Measurements from ENCODE around the gene UNC80. TPM values are rescaled to one million over a fixed set of nuclear protein-coding genes. Genes with fewer than 3 reads are reported as not detected.

Gene UNC80
- total and polyA plus RNA-seq, 12 donors = 3.0 to 20.2 (median 6.3) TPM

DNA sequence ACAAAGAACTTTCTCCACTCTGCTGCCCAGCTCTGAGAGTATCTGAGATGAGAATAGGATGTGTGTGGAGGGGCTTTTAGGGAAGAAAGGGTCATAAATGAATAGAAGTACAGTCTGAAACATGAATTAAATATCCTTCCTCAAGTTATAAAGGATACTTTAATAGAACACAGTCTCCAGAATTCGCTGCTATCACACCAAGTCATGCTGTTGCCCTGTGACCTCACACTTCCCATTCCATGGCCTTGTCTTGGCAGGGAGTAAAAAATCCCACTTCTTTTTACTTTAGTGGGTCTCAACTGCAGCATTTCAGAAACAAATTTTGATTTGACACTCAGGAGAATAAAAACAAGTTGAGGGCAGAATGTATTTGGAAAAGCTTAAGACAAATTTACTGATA lies 227.0 kb downstream of the UNC80 start:
- no peak for DNase-seq
- Histone ChIP-seq H3K36me3 (replicated peaks in 1 of 2) (no peaks in the 10 kb centered on the region), H3K4me1 (replicated peaks in 1 of 2) (peaks cover 5 to 8% of the 10 kb centered on the region in 2 donors), H3K27me3 (no peaks in the 10 kb centered on the region), H3K9me3 (replicated peaks in 1 of 3) (no peaks in the 10 kb centered on the region), H3K4me3 (no peak overlapping the region), H3K27ac (no peak overlapping the region)
- WGBS, 4 donors = 54 to 82% (median 65%) methylated on average over 1 of the region's 1 CpG
- intact Hi-C loops (cut with DNase I) = no loop called here
- TF ChIP-seq, protein P1, sequence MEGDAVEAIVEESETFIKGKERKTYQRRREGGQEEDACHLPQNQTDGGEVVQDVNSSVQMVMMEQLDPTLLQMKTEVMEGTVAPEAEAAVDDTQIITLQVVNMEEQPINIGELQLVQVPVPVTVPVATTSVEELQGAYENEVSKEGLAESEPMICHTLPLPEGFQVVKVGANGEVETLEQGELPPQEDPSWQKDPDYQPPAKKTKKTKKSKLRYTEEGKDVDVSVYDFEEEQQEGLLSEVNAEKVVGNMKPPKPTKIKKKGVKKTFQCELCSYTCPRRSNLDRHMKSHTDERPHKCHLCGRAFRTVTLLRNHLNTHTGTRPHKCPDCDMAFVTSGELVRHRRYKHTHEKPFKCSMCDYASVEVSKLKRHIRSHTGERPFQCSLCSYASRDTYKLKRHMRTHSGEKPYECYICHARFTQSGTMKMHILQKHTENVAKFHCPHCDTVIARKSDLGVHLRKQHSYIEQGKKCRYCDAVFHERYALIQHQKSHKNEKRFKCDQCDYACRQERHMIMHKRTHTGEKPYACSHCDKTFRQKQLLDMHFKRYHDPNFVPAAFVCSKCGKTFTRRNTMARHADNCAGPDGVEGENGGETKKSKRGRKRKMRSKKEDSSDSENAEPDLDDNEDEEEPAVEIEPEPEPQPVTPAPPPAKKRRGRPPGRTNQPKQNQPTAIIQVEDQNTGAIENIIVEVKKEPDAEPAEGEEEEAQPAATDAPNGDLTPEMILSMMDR (IDR thresholded peaks at IDR 0.05) = no peak
- no peak for TF ChIP-seq POLR2A (IDR thresholded peaks at IDR 0.05)

DNA sequence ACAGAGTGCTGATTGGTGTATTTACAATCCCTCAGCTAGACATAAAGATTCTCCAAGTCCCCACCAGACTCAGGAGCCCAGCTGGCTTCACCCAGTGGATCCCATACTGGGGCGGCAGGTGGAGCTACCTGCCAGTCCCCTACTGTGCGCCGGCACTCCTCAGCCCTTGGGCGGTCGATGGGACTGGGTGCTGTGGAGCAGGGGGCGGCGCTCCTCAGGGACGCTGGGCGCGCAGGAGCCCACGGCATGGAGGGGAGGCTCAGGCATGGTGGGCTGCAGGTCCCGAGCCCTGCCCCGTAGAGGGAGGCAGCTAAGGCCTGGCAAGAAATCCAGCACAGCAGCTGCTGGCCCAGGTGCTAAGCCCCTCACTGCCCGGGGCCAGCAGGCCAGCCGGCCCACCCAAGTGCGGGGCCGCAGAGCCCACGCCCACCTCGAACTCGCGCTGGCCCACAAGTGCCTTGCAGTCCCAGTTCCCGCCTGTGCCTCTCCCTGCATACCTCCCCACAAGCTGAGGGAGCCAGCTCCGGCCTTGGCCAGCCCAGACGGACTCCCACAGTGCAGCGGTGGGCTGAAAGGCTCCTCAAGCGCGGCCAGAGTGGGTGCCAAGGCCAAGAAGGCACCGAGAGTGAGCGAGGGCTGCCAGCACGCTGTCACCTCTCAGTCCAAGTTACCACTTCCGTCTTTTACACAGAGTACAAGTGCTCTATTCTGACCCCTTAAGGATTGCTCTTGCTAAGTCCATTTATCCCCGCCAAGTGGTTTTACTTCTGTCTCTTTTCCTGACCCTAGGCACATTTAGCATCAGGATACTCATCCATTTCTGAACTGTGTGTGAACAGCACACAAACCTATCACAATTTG lies 229.1 kb downstream of the UNC80 start:
- no peak for DNase-seq
- Histone ChIP-seq H3K9me3 (replicated peaks in 1 of 3) (no peaks in the 10 kb centered on the region), H3K4me3 (no peak overlapping the region), H3K27ac (no peak overlapping the region), H3K36me3 (replicated peaks in 1 of 2) (no peaks in the 10 kb centered on the region), H3K27me3 (no peaks in the 10 kb centered on the region), H3K4me1 (replicated peaks in 1 of 2) (peaks cover 23 to 26% of the 10 kb centered on the region in 2 donors)
- intact Hi-C loops (cut with DNase I) = no loop called here
- WGBS, 4 donors = 85 to 96% (median 94%) methylated on average over 13 to 32 of the region's 32 CpGs
- TF ChIP-seq POLR2A (IDR thresholded peaks at IDR 0.05) = no peak

DNA sequence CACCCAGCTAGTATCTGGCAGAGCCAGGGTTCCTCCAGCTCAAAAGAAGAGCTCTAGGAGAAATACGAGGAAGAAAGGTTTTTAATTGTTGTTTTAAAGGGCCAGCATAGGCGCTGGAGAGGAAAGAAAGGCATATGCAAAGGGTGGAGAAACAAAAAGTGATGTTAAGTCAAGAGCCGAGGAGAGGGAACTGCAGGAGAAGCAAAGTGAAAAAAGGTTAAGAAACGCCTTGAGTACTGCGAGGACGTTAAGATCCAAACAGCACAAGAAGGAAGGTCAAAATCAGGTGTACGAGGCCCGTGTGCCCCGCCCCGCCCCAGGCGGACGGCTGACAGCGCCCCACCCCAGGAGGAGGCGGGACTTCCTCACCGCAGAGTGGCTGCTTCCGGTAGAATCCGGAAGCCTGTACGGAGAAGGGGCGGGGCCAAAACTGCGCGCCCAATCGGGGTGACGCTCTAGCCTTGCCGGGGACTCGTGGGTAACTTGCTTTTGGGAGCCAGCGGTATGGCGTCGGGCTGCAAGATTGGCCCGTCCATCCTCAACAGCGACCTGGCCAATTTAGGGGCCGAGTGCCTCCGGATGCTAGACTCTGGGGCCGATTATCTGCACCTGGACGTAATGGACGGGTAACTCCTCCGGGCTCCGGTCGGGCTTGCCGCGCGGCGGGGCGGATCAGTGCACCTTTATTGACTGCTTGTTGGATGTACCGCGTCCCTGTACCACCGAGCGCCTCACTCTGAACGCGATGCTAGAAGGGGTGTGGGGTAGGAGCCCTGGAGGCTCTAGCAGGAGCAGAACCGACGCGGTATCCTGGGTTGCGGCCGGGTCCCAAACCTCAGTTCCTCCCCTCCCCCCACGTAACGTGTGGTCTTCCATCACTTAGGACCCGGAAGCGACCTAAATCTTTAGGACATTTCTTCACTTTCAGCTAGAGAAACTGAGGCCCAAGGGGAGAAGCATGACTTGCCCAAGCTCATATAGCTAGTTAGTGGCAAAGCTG lies 230.8 kb downstream of the UNC80 start, which contains the start of gene RPE:
TSS of gene RPE (plus strand) at position 481 of the 1,000 bp plus-strand sequence. CDS start at position 505, 24 bp downstream.
- peak in 1 of 2 donors; percentile 81 for TF ChIP-seq POLR2A (IDR thresholded peaks at IDR 0.05)
- TF ChIP-seq, protein P1 (IDR thresholded peaks at IDR 0.05) = no peak
- no peaks in the 10 kb centered on the region for H3K36me3 ChIP-seq (replicated peaks in 1 of 2)
- no peaks in the 10 kb centered on the region for H3K9me3 ChIP-seq (replicated peaks in 1 of 3)
- no peaks in the 10 kb centered on the region for H3K27me3 ChIP-seq
- peak within 1 kb of the TSS; percentile 63 to 95 (median 79) for H3K4me3 ChIP-seq
- H3K4me1 ChIP-seq (replicated peaks in 1 of 2) = peaks cover 23 to 44% of the 10 kb centered on the region in 2 donors
- intact Hi-C loops (cut with DNase I) = no loop called here
- peak within 1 kb of the TSS; percentile 23 to 79 (median 68) for H3K27ac ChIP-seq
- peak; percentile 96 to 98 (median 97) for DNase-seq
- 0 to 1% (median 0%) methylated on average over 19 to 58 of the region's 58 CpGs for WGBS, 4 donors

DNA sequence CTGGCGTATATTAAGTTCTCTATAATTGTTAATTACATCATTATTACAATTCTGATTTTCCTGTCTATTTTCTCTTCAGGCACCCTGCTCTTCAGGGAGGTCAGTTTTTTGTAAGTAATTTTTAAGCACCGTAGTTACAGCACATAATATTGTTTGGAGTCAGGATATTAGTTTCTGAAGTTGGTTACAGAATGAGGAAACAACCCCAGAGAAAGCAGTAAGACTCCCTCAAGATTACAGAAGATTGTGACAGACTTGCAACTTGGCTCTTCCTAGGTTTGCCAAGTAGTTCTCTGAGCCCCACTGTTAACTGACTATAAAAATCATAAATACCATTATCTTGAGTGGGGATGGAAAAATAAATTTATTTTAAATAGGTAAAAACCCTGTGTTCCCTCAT lies 231.7 kb downstream of the UNC80 start:
- Histone ChIP-seq H3K27me3 (no peaks in the 10 kb centered on the region), H3K4me1 (replicated peaks in 1 of 2) (peaks cover 23 to 49% of the 10 kb centered on the region in 2 donors), H3K4me3 (peak overlapping the region in 2 of 4 donors; percentile 72 to 86), H3K27ac (peak overlapping the region in 1 of 5 donors; percentile 68), H3K9me3 (replicated peaks in 1 of 3) (no peaks in the 10 kb centered on the region), H3K36me3 (replicated peaks in 1 of 2) (no peaks in the 10 kb centered on the region)
- intact Hi-C loops (cut with DNase I) = no loop called here
- DNase-seq = no peak
- 15 to 28% (median 23%) methylated on average over 2 of the region's 2 CpGs for WGBS, 4 donors
- TF ChIP-seq, protein P1 (IDR thresholded peaks at IDR 0.05) = no peak
- no peak for TF ChIP-seq POLR2A (IDR thresholded peaks at IDR 0.05)

Measured in adrenal gland (tissue), 12 donors.